Spleen (tissue), 7 donors: ENCODE measurements around the gene MTG2.

Experiments used
- CTCF ChIP-seq, 11 experiments: fragments of 200-600 bp in 7 of 11; fragments of 450-650 bp in 4 of 11; sonication (generic) in 4 of 11; IDR thresholded peaks in 8 of 11; conservative IDR thresholded peaks in 3 of 11; 1 replicate in 7 of 11; 2 replicates in 4 of 11; pipeline versions ENCODE4 v1.4.0 to v1.8.0; 2016 to 2021; ENCODE audit warnings: antibody characterized with exemption in 11 of 11, inconsistent platforms in 4 of 11, mild to moderate bottlenecking in 1 of 11
- POLR2A ChIP-seq, 3 donors: fragments of 450-650 bp; IDR thresholded peaks; one replicate each; pipeline ENCODE4 v1.5.1; 2017; ENCODE audit warnings: antibody characterized with exemption in 3 of 3, mild to moderate bottlenecking in 1 of 3
- POLR2AphosphoS5 ChIP-seq, 3 donors: sonication (generic); formaldehyde crosslinking; IDR thresholded peaks; one replicate each; pipeline ENCODE4 v1.5.1; 2017; ENCODE audit warnings: antibody characterized with exemption in 3 of 3
- donor health status: DM: no; HTN: no; CAD: no; lungs with moderate emphysema.
- donor health status: DM: no; HTN: no; CAD: no.
- donor health status: DM: no; HTN: no; CAD: no.

- TF ChIP-seq CTCF (IDR thresholded peaks at IDR 0.05 in 8 of 11, conservative IDR thresholded peaks at IDR 0.05 in 3 of 11) (no peak), POLR2A (IDR thresholded peaks at IDR 0.05) (no peak), POLR2AphosphoS5 (IDR thresholded peaks at IDR 0.05) (no peak)
Measured at GRCh38 chr20:62145688-62146018, 37.2 kb upstream of the MTG2 start.
